Activated naive CD4-positive, alpha-beta T cell treated with anti-CD3 and anti-CD28 coated beads for 36 hours (primary cell): Measurements from ENCODE around the gene CCR5. TPM values are rescaled to one million over a fixed set of nuclear protein-coding genes. Genes with fewer than 3 reads are reported as not detected.
A peak's percentile ranks its signal among the peaks of the same experiment; 100 is the strongest.

ENCODE experiments used
- CTCF ChIA-PET: fragments of 350-600 bp; sonication (Branson Sonifier 250); formaldehyde crosslinking; loops from one replicate; lab custom pipeline; 2021; ENCODE audit warnings: antibody characterized with exemption; lab: Charles Lee
- DNase-seq: peaks from one replicate; pipeline ENCODE4 v3.0.0-alpha.2; 2020
- H3K27ac Mint-ChIP-seq: one replicate; pipeline ENCODE4 v1.8.0; 2021; ENCODE audit warnings: mild to moderate bottlenecking, mixed read lengths
- H3K27me3 Mint-ChIP-seq: one replicate; pipeline ENCODE4 v1.8.0; 2021; ENCODE audit warnings: low read depth, mixed read lengths
- H3K36me3 Mint-ChIP-seq: one replicate; pipeline ENCODE4 v1.8.0; 2021; ENCODE audit warnings: low read depth, mixed read lengths
- H3K4me1 Mint-ChIP-seq: one replicate; pipeline ENCODE4 v1.8.0; 2021; ENCODE audit warnings: low read depth, mixed read lengths
- H3K4me3 Mint-ChIP-seq: one replicate; pipeline ENCODE4 v1.8.0; 2021; ENCODE audit warnings: mild to moderate bottlenecking, moderate library complexity, mixed read lengths
- H3K9me3 Mint-ChIP-seq: one replicate; pipeline ENCODE4 v1.8.0; 2021; ENCODE audit warnings: mixed read lengths
- intact Hi-C: fragments of 100-400 bp; cut with micrococcal nuclease; formaldehyde crosslinking; loops from one replicate; pipeline ENCODE4 v1.15.1; 2023
- total RNA-seq, 2 experiments: library from RNA; stranded (reverse); gene quantifications; one replicate each; pipeline ENCODE4 v1.2.3, GENCODE V29; 2021

The CCR5 gene
- total RNA-seq, 2 experiments from 2014 or later, result not detected

- CTCF ChIA-PET, result interaction anchor here (1.4 to 2.3 kb wide), 3 partner anchors 20 to 73 kb away, joined by 4 to 8 read pairs (median 4); no protein-coding TSS in a partner anchor
- peaks cover 57% of the 10 kb centered on the region for H3K4me1 Mint-ChIP-seq
- no peak overlapping the region for H3K27ac Mint-ChIP-seq
- no peak for DNase-seq
- intact Hi-C loops, result no loop called here
- H3K36me3 Mint-ChIP-seq, result no peaks in the 10 kb centered on the region
- no peaks in the 10 kb centered on the region for H3K9me3 Mint-ChIP-seq
- H3K27me3 Mint-ChIP-seq, result peaks cover 16% of the 10 kb centered on the region
- no peak overlapping the region for H3K4me3 Mint-ChIP-seq
Observed at GRCh38 chr3:46349484-46350261, 21.1 kb upstream of the CCR5 start.

DNA sequence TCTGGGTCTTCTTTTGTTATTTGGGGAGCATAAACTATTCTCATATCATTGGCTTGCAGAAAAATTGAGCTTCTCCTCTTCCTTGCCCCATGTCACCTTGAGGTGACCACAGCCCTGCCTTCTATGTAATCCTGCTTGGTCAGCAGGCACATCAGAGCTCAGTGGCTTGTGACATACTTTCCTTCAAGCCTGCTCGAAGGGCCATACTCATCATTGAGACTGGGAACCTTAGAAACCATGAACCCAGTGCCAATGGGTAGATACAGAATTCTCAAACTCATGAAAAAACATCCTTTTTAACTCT is 20.5 kb upstream of the CCR5 start:
- intact Hi-C loops, result no loop called here
- CTCF ChIA-PET, result interaction anchor here (1.4 to 2.3 kb wide), 3 partner anchors 19 to 74 kb away, joined by 4 to 8 read pairs (median 4); no protein-coding TSS in a partner anchor
- H3K27ac Mint-ChIP-seq, result no peak overlapping the region
- no peaks in the 10 kb centered on the region for H3K9me3 Mint-ChIP-seq
- DNase-seq, result no peak
- peaks cover 18% of the 10 kb centered on the region for H3K27me3 Mint-ChIP-seq
- H3K4me3 Mint-ChIP-seq, result no peak overlapping the region
- peaks cover 61% of the 10 kb centered on the region for H3K4me1 Mint-ChIP-seq
- no peaks in the 10 kb centered on the region for H3K36me3 Mint-ChIP-seq

DNA sequence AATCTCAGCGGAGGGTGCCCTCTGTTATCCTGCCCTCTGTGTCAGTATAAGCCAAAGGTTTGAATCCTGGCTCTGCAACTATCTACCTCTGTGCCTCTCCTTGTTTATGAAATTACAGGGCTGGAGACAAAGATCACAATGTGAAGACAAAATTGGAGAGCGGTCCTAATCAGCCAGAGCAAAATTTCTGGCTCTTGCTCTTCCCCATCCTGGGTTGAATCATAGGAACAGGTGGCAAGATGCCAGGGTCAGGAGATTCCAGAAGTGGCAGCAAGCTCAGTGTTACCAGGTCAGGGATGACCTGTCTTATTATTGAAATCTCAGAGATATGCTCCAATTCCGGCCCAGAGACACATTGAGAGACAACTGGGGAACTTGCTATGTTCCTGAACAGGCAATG is 19.1 kb upstream of the CCR5 start:
- DNase-seq, result no peak
- intact Hi-C loops, result no loop called here
- CTCF ChIA-PET, result interaction anchor here (1.4 kb wide), 1 partner anchor 27 kb away, joined by 4 read pairs; no protein-coding TSS in a partner anchor
- Mint-ChIP-seq H3K36me3 (no peaks in the 10 kb centered on the region), H3K4me1 (peaks cover 63% of the 10 kb centered on the region), H3K27ac (no peak overlapping the region), H3K9me3 (no peaks in the 10 kb centered on the region), H3K4me3 (no peak overlapping the region), H3K27me3 (peaks cover 25% of the 10 kb centered on the region)

GRCh38 chr3:46353090-46353489 is 17.7 kb upstream of the CCR5 start:
- H3K27me3 Mint-ChIP-seq, result peaks cover 33% of the 10 kb centered on the region
- intact Hi-C loops, result no loop called here
- H3K4me3 Mint-ChIP-seq, result no peak overlapping the region
- no peaks in the 10 kb centered on the region for H3K9me3 Mint-ChIP-seq
- no peak overlapping the region for H3K27ac Mint-ChIP-seq
- DNase-seq, result no peak
- peaks cover 63% of the 10 kb centered on the region for H3K4me1 Mint-ChIP-seq
- no peaks in the 10 kb centered on the region for H3K36me3 Mint-ChIP-seq
- CTCF ChIA-PET, result interaction anchor here (0.6 to 2.9 kb wide), 2 partner anchors 17 to 19 kb away, joined by 3 to 12 read pairs; partner anchors contain the start of gene CCR5

DNA sequence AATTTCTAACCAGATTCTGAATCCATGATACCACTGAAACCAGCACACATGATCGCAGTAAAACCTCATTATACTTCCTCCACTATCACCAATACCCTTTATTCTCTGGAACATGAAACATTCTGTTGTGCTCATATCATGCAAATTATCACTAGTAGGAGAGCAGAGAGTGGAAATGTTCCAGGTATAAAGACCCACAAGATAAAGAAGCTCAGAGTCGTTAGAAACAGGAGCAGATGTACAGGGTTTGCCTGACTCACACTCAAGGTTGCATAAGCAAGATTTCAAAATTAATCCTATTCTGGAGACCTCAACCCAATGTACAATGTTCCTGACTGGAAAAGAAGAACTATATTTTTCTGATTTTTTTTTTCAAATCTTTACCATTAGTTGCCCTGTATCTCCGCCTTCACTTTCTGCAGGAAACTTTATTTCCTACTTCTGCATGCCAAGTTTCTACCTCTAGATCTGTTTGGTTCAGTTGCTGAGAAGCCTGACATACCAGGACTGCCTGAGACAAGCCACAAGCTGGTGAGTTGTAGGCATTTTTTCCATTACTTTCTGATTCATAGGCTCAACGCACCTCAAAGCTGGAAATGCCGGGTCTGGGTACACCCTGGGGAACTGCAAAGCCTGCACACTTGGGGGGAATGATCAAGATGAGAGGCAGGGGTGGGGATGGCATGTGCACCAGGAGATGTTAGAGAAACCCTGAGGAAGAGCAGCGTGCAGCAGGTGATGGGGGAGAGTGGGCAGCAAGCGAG is 16.9 kb upstream of the CCR5 start, which contains the start of gene CCR2:
Gene CCR2 (plus strand): TSS at position 465 of the 764 bp plus-strand sequence. CDS start 3,417 bp downstream, outside the sequence.
- Mint-ChIP-seq H3K4me3 (no peak within 1 kb of the TSS), H3K4me1 (peaks cover 60% of the 10 kb centered on the region), H3K36me3 (no peaks in the 10 kb centered on the region), H3K9me3 (no peaks in the 10 kb centered on the region), H3K27me3 (peaks cover 34% of the 10 kb centered on the region), H3K27ac (no peak within 1 kb of the TSS)
- peak; percentile 32 for DNase-seq
- CTCF ChIA-PET, result interaction anchor here (0.9 to 2.9 kb wide), 2 partner anchors 17 to 411 kb away, joined by 3 to 12 read pairs; partner anchors contain the start of genes CCR5 and CXCR6
- intact Hi-C loops, result no loop called here

GRCh38 chr3:46354478-46354877 is 16.3 kb upstream of the CCR5 start:
- Mint-ChIP-seq H3K9me3 (no peaks in the 10 kb centered on the region), H3K4me1 (peaks cover 58% of the 10 kb centered on the region), H3K36me3 (no peaks in the 10 kb centered on the region), H3K27ac (no peak overlapping the region), H3K4me3 (no peak overlapping the region), H3K27me3 (peaks cover 34% of the 10 kb centered on the region)
- intact Hi-C loops, result no loop called here
- no peak for DNase-seq
- CTCF ChIA-PET, result interaction anchor here (0.8 to 2.9 kb wide), 3 partner anchors 16 to 411 kb away, joined by 3 to 12 read pairs (median 5); partner anchors contain the start of genes CCR5 and CXCR6

DNA sequence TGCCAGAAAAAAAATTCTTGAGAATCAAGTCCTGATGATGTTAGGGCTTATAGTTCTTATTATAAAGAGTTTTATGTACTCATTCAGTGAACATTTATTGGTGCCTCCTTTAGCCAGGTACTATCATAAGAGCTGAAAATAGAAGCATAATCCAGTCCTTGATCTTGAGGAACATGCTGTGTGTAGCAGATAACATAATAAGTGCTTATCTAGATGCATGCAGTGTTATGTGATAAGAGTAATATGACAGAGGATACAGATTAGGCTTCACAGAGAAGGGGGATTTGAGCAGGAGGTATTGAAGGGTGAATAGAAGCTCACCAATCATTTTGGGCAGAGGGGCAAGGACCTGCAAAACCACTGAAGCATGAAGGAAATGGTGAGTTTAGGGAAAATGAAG is 15.8 kb upstream of the CCR5 start:
- Mint-ChIP-seq H3K27ac (no peak overlapping the region), H3K9me3 (no peaks in the 10 kb centered on the region), H3K4me3 (no peak overlapping the region)

DNA sequence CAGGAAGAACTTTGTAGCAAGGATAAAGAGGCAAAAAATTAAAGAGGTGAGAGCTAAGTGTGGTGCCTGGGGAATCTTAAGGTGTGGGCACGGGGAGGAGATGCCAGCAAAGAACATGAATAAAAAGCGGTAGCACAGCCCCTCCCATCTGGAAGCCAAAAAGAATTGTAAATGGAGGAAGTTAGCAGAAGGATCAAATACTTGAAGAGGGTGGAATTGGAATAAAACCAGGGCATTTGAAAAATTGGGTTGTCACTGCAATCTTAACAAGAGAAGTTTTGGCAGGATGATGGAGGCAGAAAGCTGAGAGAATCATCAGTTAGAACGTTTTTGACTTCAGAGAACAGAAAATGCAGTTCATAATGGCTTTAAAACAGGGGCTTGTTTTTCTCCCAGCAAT is 14.5 kb upstream of the CCR5 start:
- peaks cover 34% of the 10 kb centered on the region for H3K27me3 Mint-ChIP-seq
- no peaks in the 10 kb centered on the region for H3K36me3 Mint-ChIP-seq
- no peaks in the 10 kb centered on the region for H3K9me3 Mint-ChIP-seq
- H3K4me1 Mint-ChIP-seq, result peaks cover 53% of the 10 kb centered on the region
- CTCF ChIA-PET, result no interaction called here
- intact Hi-C loops, result no loop called here
- no peak overlapping the region for H3K27ac Mint-ChIP-seq
- no peak for DNase-seq
- H3K4me3 Mint-ChIP-seq, result no peak overlapping the region

More for the DNA sequence above, 15.8 kb upstream of the CCR5 start:
- H3K27me3 Mint-ChIP-seq, result peaks cover 34% of the 10 kb centered on the region
- intact Hi-C loops, result no loop called here
- peaks cover 56% of the 10 kb centered on the region for H3K4me1 Mint-ChIP-seq
- CTCF ChIA-PET, result interaction anchor here (0.8 to 2.9 kb wide), 4 partner anchors 15 to 412 kb away, joined by 3 to 12 read pairs (median 4); partner anchors contain the start of genes CCR5 and CXCR6
- DNase-seq, result no peak
- no peaks in the 10 kb centered on the region for H3K36me3 Mint-ChIP-seq

GRCh38 chr3:46356909-46357308 is 13.8 kb upstream of the CCR5 start:
- H3K4me3 Mint-ChIP-seq, result no peak overlapping the region
- DNase-seq, result no peak
- H3K4me1 Mint-ChIP-seq, result peaks cover 51% of the 10 kb centered on the region
- H3K9me3 Mint-ChIP-seq, result no peaks in the 10 kb centered on the region
- H3K36me3 Mint-ChIP-seq, result no peaks in the 10 kb centered on the region
- intact Hi-C loops, result no loop called here
- H3K27me3 Mint-ChIP-seq, result peaks cover 28% of the 10 kb centered on the region
- CTCF ChIA-PET, result no interaction called here
- H3K27ac Mint-ChIP-seq, result no peak overlapping the region

GRCh38 chr3:46358466-46358865 is 12.3 kb upstream of the CCR5 start:
- Mint-ChIP-seq H3K27me3 (peaks cover 23% of the 10 kb centered on the region), H3K4me1 (peaks cover 38% of the 10 kb centered on the region), H3K4me3 (no peak overlapping the region), H3K9me3 (no peaks in the 10 kb centered on the region), H3K36me3 (no peaks in the 10 kb centered on the region), H3K27ac (no peak overlapping the region)
- CTCF ChIA-PET, result interaction anchor here (2.3 kb wide), 1 partner anchor 11 kb away, joined by 16 read pairs; no protein-coding TSS in a partner anchor
- intact Hi-C loops, result no loop called here
- DNase-seq, result no peak

DNA sequence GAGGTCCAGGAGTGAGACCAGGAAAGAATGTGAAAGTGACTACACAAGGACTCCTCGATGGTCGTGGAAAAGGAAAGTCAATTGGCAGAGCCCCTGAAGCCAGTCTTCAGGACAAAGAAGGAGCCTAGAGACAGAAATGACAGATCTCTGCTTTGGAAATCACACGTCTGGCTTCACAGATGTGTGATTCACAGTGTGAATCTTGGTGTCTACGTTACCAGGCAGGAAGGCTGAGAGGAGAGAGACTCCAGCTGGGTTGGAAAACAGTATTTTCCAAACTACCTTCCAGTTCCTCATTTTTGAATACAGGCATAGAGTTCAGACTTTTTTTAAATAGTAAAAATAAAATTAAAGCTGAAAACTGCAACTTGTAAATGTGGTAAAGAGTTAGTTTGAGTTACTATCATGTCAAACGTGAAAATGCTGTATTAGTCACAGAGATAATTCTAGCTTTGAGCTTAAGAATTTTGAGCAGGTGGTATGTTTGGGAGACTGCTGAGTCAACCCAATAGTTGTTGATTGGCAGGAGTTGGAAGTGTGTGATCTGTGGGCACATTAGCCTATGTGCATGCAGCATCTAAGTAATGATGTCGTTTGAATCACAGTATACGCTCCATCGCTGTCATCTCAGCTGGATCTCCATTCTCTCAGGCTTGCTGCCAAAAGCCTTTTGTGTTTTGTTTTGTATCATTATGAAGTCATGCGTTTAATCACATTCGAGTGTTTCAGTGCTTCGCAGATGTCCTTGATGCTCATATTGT is 10.8 kb upstream of the CCR5 start:
- Mint-ChIP-seq H3K27me3 (peaks cover 22% of the 10 kb centered on the region), H3K9me3 (no peaks in the 10 kb centered on the region), H3K4me3 (no peak overlapping the region), H3K4me1 (peaks cover 25% of the 10 kb centered on the region), H3K36me3 (no peaks in the 10 kb centered on the region), H3K27ac (no peak overlapping the region)
- peak; percentile 54 for DNase-seq
- intact Hi-C loops, result loop anchor here (1.0 to 10.0 kb wide), 3 partner anchors 8 to 695 kb away; no protein-coding TSS in a partner anchor
- CTCF ChIA-PET, result interaction anchor here (0.6 to 2.3 kb wide), 5 partner anchors 9 to 669 kb away, joined by 3 to 16 read pairs (median 3); no protein-coding TSS in a partner anchor
